HTERT RPE-1 (cell line): ENCODE measurements around the gene MAPK10.

Experiments
- in situ Hi-C: fragments of 300-500 bp; cut with MboI; formaldehyde crosslinking; loops from 4 replicates; pipeline ENCODE4 v1.14.3; 2020; ENCODE audit warnings: low sequenced_read_pairs

Gene MAPK10

DNA sequence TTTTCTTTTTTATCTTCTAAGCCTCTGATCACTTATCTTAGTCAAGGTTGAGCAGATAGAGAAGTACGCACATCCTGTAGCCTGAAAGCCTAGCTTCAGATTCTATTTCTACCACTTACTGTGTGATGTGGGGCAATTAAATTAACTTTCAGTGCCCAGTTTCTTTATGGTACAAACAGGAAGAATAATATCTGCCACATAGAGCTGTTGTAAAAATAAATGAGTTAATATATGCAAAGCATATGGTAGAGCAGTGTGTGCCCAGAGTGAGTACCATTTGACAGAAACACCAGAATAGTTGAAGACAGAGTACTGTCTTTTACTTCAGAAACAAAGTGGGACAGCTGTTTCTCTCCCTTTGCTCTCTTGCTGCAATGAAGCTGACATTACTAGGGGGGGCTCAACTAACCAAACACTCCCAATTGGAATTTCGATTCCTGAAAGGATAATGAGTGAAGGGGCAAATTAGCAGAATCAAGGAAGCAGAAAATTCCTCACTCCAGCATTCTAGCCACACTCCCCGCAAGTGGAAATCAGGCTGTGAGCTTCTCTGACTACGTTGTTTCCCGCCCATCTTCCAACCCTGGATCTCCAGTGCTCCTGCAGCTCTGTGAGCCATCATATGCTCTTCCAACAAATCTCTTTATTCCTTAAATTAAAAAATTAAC is 80.4 kb downstream of the MAPK10 start:
- in situ Hi-C loops = no loop called here

DNA sequence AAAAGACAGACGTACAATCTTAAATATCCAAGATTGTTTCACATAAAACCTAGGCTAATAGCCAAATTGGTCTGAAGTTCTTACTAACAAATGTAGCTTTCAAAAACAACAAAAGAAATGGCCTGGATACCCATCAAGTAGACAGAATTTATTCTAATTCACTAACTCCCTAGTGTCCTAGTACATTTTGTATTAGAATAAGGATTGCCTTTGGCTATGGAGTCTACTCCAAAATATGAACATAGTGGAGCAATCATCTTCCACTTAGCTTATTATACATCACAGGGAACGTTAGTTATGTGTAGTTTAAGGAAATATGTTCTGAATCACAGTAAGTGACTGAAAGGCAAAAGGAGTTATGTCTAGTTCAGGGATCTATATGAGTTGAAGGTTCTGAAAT is 81.7 kb downstream of the MAPK10 start:
- in situ Hi-C loops = no loop called here

DNA sequence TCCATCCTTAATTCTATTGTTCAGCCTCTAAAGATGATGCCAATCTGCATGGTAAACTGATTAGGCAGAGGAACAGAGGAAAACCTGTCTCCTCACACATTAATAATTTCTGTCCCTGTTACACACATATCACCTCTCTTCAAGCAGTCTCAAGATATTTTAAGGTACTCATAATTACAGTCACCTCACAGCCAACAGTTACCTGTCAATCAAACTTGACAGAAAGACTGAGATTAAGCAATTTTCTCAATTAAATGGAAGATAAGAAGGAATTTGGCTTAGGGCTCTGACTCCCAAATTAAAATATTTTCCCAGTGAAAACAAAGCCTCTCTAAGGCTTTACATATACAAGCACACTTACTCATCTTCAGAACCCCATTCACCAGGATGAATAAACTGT is 85.2 kb downstream of the MAPK10 start:
- in situ Hi-C loops = no loop called here

- in situ Hi-C loops = no loop called here
Observed at GRCh38 chr4:86272669-86273068, 87.2 kb downstream of the MAPK10 start.

DNA sequence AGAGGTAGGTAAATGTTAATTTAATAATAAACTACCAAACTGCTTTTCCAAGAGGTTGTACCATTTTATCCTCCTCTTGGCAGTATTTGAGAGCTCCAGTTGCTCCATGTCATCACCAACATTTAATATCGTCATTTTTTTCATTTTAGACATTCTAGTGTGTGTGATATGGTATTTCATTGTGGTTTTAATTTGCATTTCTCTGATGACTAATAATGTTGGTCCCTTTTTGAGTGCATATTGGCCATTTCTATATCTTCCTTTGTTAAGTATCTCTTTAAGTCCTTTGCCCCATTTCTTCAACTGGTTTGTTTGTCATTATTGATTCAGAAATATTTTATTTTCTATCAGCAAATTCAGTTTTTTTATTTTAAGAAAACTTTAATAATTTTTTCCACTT is 88.8 kb downstream of the MAPK10 start:
- in situ Hi-C loops = no loop called here

DNA sequence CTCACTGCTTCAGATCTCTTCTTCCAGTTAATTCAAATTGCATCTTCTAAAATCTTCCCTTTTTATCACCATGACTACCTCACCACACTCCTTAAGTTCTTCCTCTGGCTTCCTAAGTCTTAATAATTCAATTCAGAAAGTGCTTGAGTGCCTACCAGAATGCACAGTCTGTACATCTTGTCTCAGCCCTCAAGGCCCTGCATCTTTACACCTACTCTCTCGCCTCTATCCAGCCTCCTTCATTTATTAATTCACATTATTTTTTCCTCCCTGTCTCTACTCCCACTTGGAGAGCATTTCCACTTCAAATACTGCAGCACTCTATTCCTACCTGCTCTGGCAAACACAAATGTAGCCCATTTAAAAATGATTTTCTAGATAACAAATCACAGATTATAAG is 90.5 kb downstream of the MAPK10 start:
- in situ Hi-C loops = no loop called here

- in situ Hi-C loops = no loop called here
Observed at GRCh38 chr4:86264241-86264640, 95.6 kb downstream of the MAPK10 start.

DNA sequence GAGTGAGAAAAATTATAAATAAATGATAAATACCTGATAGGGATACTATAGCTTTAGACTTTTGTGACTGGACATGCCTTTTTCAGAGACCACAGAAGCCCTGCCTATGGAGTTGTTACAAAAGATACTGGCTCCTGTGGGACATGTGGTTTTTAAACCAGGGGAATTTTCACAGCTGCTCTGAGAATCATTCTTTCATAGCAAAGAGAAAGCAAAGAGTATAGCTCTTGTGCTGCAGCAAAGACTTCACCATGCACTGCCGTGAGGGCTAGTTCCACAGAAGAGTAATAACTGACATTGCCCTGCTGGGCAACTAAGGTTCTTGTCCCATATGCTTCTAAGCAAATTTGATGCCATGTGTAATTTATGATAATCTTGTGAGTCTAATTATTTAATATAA is 98.2 kb downstream of the MAPK10 start:
- in situ Hi-C loops = no loop called here

GRCh38 chr4:86256086-86256485 is 103.8 kb downstream of the MAPK10 start:
- in situ Hi-C loops = no loop called here

DNA sequence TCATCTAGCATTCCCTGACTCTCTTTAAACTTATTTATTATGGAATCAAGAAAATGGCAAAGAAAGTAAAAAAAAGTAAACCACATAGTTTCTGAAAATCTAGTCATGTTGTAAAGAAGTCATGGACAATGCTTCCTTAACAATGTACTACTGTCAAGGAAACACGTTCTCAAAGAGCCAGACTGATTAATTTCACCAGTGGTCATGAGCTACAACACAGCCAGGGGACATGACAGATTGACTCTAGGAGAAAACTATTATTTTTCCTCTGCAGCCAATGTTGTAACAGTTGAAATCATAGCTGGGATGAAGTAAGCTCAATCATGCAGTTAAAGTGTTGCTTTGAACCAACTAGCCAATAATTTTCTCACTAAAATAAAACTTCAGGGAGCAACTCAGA is 109.2 kb downstream of the MAPK10 start:
- in situ Hi-C loops = no loop called here

DNA sequence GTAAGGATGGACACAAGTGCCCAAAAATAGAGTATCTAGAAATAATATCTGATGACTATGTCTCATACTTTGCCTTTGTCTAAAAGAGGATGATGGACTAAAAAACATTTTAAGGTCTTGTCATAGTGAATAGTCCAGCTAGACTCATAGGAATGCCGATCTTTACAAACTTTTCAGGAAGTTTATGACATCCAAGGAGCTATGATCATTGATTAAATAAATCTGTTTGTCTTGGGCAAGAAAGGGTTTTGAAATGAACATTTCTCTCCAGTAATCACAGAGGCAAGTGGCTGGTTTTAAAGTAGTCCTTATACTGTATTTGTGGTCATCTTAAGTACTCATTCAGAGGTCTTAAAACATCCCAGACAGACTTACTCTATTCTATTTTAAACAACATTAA is 109.8 kb downstream of the MAPK10 start:
- in situ Hi-C loops = no loop called here

- in situ Hi-C loops = no loop called here
Observed at GRCh38 chr4:86249074-86249473, 110.8 kb downstream of the MAPK10 start.

DNA sequence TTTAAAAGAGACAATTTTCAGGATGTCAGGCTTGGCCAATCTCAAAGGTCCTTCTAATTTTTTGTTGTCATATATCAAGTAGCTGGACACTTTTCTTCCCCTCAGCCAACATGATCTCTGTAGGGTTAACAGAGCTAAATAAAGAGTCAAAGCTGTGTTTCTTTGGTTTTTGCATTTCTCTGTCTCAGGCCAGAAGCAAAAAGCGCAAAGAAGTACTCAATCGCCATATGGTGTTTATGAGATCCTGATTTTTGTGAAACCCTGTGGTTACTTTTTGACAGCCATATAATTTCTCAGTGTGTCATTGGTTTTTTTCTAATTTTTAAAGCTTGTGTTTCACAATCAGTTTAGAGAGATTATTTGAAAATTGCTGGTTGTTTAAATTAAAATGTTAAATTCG is 111.9 kb downstream of the MAPK10 start:
- in situ Hi-C loops = no loop called here

DNA sequence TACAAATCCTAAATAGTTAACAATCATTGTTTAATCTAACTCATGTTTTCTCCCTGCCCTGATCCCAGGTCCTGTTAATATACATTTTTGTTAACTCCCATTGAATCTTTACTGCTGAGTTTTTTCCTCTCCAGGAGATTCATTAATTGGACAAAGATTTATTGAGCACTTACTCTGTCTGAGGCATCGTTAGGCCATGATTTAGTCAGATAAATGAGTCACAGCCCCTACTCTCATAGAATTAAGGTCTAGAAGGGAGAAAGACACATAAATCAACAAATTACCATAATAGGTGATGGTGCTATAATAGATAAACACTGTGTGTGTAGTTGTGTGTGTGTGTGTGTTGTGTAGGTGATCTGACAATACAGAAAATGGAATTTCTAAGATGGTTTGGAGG is 112.5 kb downstream of the MAPK10 start:
- in situ Hi-C loops = no loop called here

- in situ Hi-C loops = no loop called here
Observed at GRCh38 chr4:86243750-86244149, 116.1 kb downstream of the MAPK10 start.

DNA sequence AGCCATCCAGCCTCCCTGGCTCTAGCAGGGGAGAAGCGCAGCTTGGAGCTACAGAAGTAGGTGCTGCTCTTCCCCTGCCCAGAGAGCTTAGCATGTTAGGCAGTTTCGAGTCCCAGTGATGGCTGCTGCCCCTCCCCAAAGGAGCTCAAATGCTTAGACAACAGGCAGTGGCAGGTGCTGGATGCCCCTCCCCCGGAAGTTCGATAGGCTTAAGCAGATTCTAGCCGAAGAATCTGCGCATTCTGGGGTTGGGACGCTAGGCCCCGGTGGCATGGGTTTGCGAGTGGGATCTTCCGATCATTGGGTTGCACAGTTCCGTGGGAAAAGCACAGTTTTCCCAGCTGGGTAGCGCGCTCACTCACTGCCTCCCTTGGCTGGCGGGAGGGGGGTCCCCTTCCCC is 117.2 kb downstream of the MAPK10 start:
- in situ Hi-C loops = no loop called here

GRCh38 chr4:86235549-86235948 is 124.3 kb downstream of the MAPK10 start:
- in situ Hi-C loops = no loop called here

- in situ Hi-C loops = no loop called here
Observed at GRCh38 chr4:86233681-86234080, 126.2 kb downstream of the MAPK10 start.

- in situ Hi-C loops = no loop called here
Observed at GRCh38 chr4:86233090-86233489, 126.8 kb downstream of the MAPK10 start.

DNA sequence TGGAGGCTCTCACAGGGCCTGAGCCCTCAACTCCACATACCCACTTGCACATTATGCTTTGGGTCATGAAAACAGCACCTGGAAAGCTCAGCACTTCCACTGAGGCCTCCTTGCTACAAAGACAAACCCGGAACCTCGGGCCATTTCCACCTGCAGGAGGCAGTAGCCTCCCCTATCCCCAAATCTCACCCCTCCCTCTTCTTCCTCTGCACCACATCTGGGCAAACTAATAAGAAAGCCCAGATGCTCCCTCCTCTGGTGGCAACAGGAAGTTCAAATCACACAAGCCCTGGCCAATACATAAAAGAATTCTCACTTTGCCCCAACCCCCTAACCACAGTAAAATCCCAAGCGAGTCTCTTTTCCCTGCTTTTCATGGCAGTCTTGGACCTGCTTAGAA is 136.4 kb downstream of the MAPK10 start:
- in situ Hi-C loops = no loop called here

- in situ Hi-C loops = no loop called here
Observed at GRCh38 chr4:86221002-86221401, 138.9 kb downstream of the MAPK10 start.

GRCh38 chr4:86220121-86220520 is 139.7 kb downstream of the MAPK10 start:
- in situ Hi-C loops = no loop called here

- in situ Hi-C loops = no loop called here
Observed at GRCh38 chr4:86218746-86219473, 140.9 kb downstream of the MAPK10 start.
